ENCODE results near the gene CARS1. TPM values are rescaled to one million over a fixed set of nuclear protein-coding genes. Genes with fewer than 3 reads are reported as not detected.

The CARS1 gene
- total RNA-seq, result 122 and 124 TPM in 2 replicates

DNA sequence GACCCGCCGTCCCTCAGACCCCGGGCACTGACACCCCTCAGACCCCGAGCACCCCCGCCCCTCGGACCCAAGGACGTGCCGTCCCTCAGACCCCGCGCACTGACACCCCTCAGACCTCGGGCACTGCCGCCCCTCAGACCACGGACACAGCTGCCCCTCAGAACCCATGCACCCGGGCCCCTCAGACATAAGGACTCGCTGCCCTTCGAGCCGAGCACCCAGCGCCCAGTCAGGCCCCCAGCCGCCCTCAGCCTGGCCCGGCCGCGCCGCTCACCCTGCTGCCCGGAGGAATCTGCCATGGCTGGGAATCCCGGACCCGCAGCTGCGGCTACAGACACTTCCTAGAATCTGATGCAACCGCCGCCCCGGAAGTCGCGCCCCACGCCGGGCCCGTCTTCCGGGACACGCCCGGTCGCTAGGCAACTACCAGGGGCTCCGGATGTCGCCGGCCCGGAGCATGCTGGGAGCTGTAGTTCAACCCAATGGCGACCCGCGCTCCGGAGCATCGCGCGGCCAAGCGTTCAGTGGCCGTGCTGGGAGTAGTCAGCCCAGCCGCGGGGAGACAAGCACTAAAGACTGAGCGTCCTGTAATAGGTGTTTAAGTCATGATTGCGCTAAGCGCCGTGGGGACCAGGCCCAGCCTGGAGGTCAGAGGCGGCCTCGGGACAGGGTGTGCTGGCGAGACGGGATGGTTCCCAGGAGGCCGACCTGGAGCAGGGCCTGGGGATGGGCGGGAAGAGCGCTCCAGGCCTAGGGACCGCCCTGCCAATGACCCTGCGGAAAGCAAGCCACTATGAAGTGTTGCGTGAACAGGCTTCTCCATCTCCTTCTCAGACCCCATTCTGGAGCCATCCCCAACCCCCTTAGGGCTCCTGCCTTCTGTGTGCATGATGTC lies at the start of gene CARS1:
Gene CARS1 (minus strand): TSS at position 355 of the 895 bp plus-strand sequence. CDS start 56 bp downstream, at position 299.

DNA sequence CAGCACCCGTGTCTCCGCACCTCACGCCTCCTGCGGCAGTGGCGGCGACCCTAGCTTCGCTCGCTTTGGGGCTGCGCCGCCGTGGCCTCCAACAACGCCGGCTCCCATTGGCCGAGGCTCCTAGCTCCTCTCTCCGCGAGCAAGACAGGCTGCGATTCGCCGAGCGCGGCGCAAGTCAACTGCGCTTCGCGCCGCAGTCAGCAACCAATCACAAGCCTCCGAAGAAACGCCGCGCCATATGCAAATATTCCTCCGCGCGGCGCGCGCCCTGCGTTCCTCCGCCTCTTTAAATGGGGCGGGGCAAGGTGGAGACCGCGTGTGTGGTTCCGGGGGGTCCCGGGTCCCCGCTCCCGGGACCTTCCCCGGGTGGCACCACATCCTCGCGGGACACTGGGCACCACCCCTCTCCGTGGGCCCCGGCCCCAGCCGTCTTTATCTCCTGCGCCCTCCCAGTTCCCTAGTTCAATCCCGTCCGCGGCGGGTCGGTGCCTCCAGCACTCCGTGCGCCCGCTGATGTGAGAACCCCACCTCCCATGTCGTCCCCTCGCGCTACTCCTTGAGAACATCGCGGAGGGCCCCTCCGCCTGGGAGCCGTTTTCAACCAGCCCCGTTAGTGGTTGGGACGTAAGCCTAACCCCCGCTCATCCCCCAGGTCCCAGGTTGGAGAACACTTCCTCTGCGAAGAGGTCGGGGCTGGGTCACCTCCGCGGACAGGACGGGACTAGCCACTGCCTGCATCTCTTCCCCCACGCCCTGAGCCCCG lies 64.8 kb downstream of the CARS1 start, which contains the start of gene NAP1L4:
Gene NAP1L4 (minus strand): TSS at position 96 of the 763 bp plus-strand sequence. CDS start 13,109 bp downstream, outside the sequence.

Other genes with a start within 250 kb of the CARS1 start
- gene CDKN1C, start 171.6 kb downstream of the CARS1 start, total RNA-seq, result 3.4 and 10.3 TPM in 2 replicates
- gene PHLDA2, start 128.0 kb downstream of the CARS1 start, total RNA-seq, result 9.9 and 22.9 TPM in 2 replicates
- 212 and 231 TPM in 2 replicates for gene NAP1L4, start 65.1 kb downstream of the CARS1 start, total RNA-seq
- gene OSBPL5, start 107.9 kb upstream of the CARS1 start, total RNA-seq, result 5.8 and 68.2 TPM in 2 replicates
- gene MRGPRG, start 161.4 kb upstream of the CARS1 start, total RNA-seq, result not detected in 2 replicates
- not detected in 2 replicates for gene MRGPRE, start 175.0 kb upstream of the CARS1 start, total RNA-seq

All from nasal cavity respiratory epithelium epithelial cell of viscerocranial mucosa (primary cell).